ENCODE measurements around the gene TFEB. TPM values are rescaled to one million over a fixed set of nuclear protein-coding genes. Genes with fewer than 3 reads are reported as not detected.

The TFEB gene
- total RNA-seq, 4 donors from 2014 or later: 19.0 to 23.3 (median 21.6) TPM

GRCh38 chr6:41780551-41781365 lies 45.4 kb upstream of the TFEB start, which contains the start of gene PRICKLE4:
TSS of gene PRICKLE4 (plus strand) at chr6:41780782. CDS start at chr6:41783474, 2,692 bp downstream.
- TF ChIP-seq POLR2AphosphoS5 (IDR thresholded peaks at IDR 0.05) (no peak), CTCF (IDR thresholded peaks at IDR 0.05) (no peak), POLR2A (IDR thresholded peaks at IDR 0.05) (no peak), EP300 (IDR thresholded peaks at IDR 0.05) (no peak)
- H3K27ac ChIP-seq: peak within 1 kb of the TSS; percentile 74
- 0% methylated on average over 25 of the region's 36 CpGs for WGBS
- no peaks in the 10 kb centered on the region for H3K27me3 ChIP-seq
- H3K9me3 ChIP-seq: no peaks in the 10 kb centered on the region
- H3K4me3 ChIP-seq: peak within 1 kb of the TSS; percentile 89
- H3K4me1 ChIP-seq: peaks cover 52% of the 10 kb centered on the region
- DNase-seq (ENCODE audit: low spot score in 2 of 2): no peak
- peaks cover 7% of the 10 kb centered on the region for H3K36me3 ChIP-seq

- peak; percentile 99 for DNase-seq (ENCODE audit: low spot score in 2 of 2)
- Histone ChIP-seq H3K4me3 (peak within 1 kb of the TSS; percentile 89), H3K9me3 (no peaks in the 10 kb centered on the region), H3K27ac (peak within 1 kb of the TSS; percentile 74), H3K27me3 (no peaks in the 10 kb centered on the region), H3K4me1 (peaks cover 44% of the 10 kb centered on the region), H3K36me3 (peaks cover 15% of the 10 kb centered on the region)
- 2% methylated on average over 36 of the region's 73 CpGs for WGBS
- no peak for TF ChIP-seq EP300 (IDR thresholded peaks at IDR 0.05)
- peak in 1 of 2 donors; percentile 22 for TF ChIP-seq POLR2A (IDR thresholded peaks at IDR 0.05)
- peak; percentile 83 to 93 for TF ChIP-seq CTCF (IDR thresholded peaks at IDR 0.05)
- peak in 2 of 3 donors; percentile 39 to 46 for TF ChIP-seq POLR2AphosphoS5 (IDR thresholded peaks at IDR 0.05)
These were observed 44.6 kb upstream of the TFEB start, which contains the start of gene FRS3 for GRCh38 chr6:41779788-41780550. TSS of gene FRS3 (minus strand) at chr6:41779900. CDS start at chr6:41776987, 2,913 bp downstream.

GRCh38 chr6:41779336-41779735 lies 43.9 kb upstream of the TFEB start:
- H3K4me1 ChIP-seq: peaks cover 37% of the 10 kb centered on the region
- WGBS: 4% methylated on average over 10 of the region's 16 CpGs
- peak overlapping the region; percentile 74 for H3K27ac ChIP-seq
- peaks cover 21% of the 10 kb centered on the region for H3K36me3 ChIP-seq
- no peaks in the 10 kb centered on the region for H3K9me3 ChIP-seq
- H3K27me3 ChIP-seq: no peaks in the 10 kb centered on the region
- no peak for TF ChIP-seq POLR2AphosphoS5 (IDR thresholded peaks at IDR 0.05)
- no peak for TF ChIP-seq CTCF (IDR thresholded peaks at IDR 0.05)
- TF ChIP-seq POLR2A (IDR thresholded peaks at IDR 0.05): no peak
- no peak for TF ChIP-seq EP300 (IDR thresholded peaks at IDR 0.05)
- no peak for DNase-seq (ENCODE audit: low spot score in 2 of 2)
- H3K4me3 ChIP-seq: peak overlapping the region; percentile 89

GRCh38 chr6:41778895-41779294 lies 43.5 kb upstream of the TFEB start:
- H3K36me3 ChIP-seq: peaks cover 25% of the 10 kb centered on the region
- H3K27me3 ChIP-seq: no peaks in the 10 kb centered on the region
- WGBS: 55% methylated on average over 6 of the region's 6 CpGs
- no peaks in the 10 kb centered on the region for H3K9me3 ChIP-seq
- peak overlapping the region; percentile 89 for H3K4me3 ChIP-seq
- H3K27ac ChIP-seq: no peak overlapping the region
- no peak for DNase-seq (ENCODE audit: low spot score in 2 of 2)
- H3K4me1 ChIP-seq: peaks cover 33% of the 10 kb centered on the region
- TF ChIP-seq CTCF (IDR thresholded peaks at IDR 0.05) (no peak), POLR2AphosphoS5 (IDR thresholded peaks at IDR 0.05) (no peak), EP300 (IDR thresholded peaks at IDR 0.05) (no peak), POLR2A (IDR thresholded peaks at IDR 0.05) (no peak)
